ENCODE data around the gene MPP1. TPM values are rescaled to one million over a fixed set of nuclear protein-coding genes. Genes with fewer than 3 reads are reported as not detected.

Gene MPP1
- total and polyA plus RNA-seq, 5 donors: 20.4 to 42.7 (median 34.1) TPM

DNA sequence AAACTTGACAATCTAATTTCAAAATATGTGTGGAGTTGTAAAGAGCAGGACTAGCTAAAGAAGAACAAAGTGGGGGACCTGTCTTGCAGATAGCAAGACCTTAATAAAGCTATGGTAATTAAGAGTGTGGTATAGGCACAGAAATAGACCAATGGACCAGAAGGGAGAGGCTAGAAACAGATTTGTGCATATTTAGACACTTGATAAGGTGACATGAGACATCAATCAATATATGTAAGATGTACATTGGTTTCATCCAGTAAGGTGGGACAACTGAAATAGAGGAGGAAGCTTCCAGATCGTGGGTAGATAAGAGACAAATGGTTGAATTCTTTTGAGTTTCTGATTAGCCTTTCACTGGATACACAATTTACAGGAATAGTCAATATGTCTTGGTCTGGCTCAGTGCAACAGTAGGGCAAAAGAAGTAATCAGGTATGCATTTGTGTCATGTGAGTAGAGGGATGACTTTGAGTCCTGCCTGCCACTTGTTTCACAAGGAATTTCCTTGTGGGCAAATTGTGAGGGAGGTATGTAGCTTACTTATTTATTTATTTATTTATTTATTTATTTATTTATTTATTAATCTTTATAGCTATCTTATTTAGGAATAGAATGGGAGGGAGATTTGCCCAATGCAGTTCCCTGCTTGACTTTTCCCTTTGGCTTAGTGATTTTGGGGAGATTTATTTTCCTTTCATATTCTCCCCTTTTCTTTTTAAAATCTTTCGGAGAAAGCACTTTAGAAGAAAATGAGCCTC lies 7.2 kb upstream of the MPP1 start:
- no peaks in the 10 kb centered on the region for H3K9me3 ChIP-seq (ENCODE audit: control insufficient read depth, low read length)
- H3K4me1 ChIP-seq (ENCODE audit: control insufficient read depth, insufficient read depth, low read length): no peaks in the 10 kb centered on the region
- DNase-seq (no peak), ATAC-seq (no peak)
- no peak overlapping the region for H3K4me3 ChIP-seq (ENCODE audit: low read length)
- no peaks in the 10 kb centered on the region for H3K27me3 ChIP-seq (ENCODE audit: control insufficient read depth, insufficient read depth)
- WGBS: 82% methylated on average over 2 of the region's 2 CpGs
- no peak overlapping the region for H3K27ac ChIP-seq (ENCODE audit: low read length)
- intact Hi-C loops (cut with DNase I): no loop called here

GRCh38 chrX:154809939-154810665 lies 4.8 kb upstream of the MPP1 start:
- H3K27me3 ChIP-seq (ENCODE audit: control insufficient read depth, insufficient read depth): no peaks in the 10 kb centered on the region
- 94% methylated on average over 1 of the region's 1 CpG for WGBS
- no peak overlapping the region for H3K27ac ChIP-seq (ENCODE audit: low read length)
- no peak overlapping the region for H3K4me3 ChIP-seq (ENCODE audit: low read length)
- no peak for ATAC-seq
- no peak for DNase-seq
- no peaks in the 10 kb centered on the region for H3K9me3 ChIP-seq (ENCODE audit: control insufficient read depth, low read length)
- no peaks in the 10 kb centered on the region for H3K4me1 ChIP-seq (ENCODE audit: control insufficient read depth, insufficient read depth, low read length)
- intact Hi-C loops (cut with DNase I): no loop called here

DNA sequence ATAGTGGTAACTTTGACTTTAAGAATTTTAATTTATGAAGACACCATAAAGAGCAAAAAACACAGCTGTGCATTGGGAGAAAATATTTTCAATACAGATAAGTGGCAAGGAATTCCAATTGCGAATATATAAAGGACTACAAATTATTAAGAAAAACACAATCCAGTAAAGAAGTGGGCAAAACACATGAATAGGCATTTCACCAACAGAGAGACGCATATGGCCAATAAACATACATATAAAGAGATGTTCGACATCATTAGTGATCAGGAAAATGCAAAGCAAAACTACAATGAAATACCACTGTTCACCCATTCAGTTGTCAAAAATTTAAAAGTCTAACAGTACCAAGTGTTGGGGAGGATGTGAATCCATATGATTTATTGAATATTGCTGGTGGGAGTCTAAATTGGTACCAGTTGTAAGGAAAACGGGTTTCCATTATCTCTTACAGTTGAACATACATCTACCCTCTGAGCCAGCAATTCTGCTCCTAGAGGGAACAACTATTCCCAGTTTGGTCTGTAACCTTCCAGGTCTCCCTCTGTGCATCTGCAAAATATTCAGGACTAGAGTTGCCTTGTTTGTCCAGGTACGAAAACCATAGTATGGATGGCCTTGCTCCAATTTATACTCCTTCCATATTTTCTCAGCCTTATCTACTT lies 1.7 kb upstream of the MPP1 start:
- no peaks in the 10 kb centered on the region for H3K27me3 ChIP-seq (ENCODE audit: control insufficient read depth, insufficient read depth)
- H3K27ac ChIP-seq (ENCODE audit: low read length): no peak overlapping the region
- ATAC-seq: no peak
- intact Hi-C loops (cut with DNase I): no loop called here
- H3K9me3 ChIP-seq (ENCODE audit: control insufficient read depth, low read length): no peaks in the 10 kb centered on the region
- peaks cover 2% of the 10 kb centered on the region for H3K4me1 ChIP-seq (ENCODE audit: control insufficient read depth, insufficient read depth, low read length)
- WGBS: 97% methylated on average over 5 of the region's 5 CpGs
- H3K4me3 ChIP-seq (ENCODE audit: low read length): no peak overlapping the region
- DNase-seq: no peak

DNA sequence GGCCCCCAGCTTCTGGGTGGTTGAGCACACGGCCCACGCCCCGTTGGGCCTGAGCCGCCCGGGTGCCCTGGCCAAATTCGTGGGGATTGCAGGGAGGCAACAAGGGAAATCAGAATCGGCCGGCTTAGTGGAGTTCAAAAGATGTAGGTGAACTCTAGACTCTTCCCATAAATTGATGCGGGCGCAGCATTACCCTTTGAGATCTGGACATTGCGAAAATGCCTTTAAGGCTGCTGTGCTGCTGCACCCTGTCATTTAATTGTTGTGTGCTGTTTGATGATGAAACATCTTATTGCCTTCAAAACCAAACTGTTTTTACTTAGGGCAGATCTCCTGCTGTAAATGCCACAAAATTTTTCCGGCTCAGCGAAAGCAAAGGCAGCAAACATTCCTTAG lies 409 bp upstream of the MPP1 start:
- Histone ChIP-seq H3K4me1 (ENCODE audit: control insufficient read depth, insufficient read depth, low read length) (peaks cover 2% of the 10 kb centered on the region), H3K27me3 (ENCODE audit: control insufficient read depth, insufficient read depth) (no peaks in the 10 kb centered on the region), H3K27ac (ENCODE audit: low read length) (peak overlapping the region; percentile 54), H3K4me3 (ENCODE audit: low read length) (peak overlapping the region; percentile 64), H3K9me3 (ENCODE audit: control insufficient read depth, low read length) (no peaks in the 10 kb centered on the region)
- whole genome bisulfite sequencing: 6% methylated on average over 13 of the region's 13 CpGs
- DNase-seq (no peak), ATAC-seq (no peak)
- intact Hi-C loops (cut with DNase I): no loop called here

DNA sequence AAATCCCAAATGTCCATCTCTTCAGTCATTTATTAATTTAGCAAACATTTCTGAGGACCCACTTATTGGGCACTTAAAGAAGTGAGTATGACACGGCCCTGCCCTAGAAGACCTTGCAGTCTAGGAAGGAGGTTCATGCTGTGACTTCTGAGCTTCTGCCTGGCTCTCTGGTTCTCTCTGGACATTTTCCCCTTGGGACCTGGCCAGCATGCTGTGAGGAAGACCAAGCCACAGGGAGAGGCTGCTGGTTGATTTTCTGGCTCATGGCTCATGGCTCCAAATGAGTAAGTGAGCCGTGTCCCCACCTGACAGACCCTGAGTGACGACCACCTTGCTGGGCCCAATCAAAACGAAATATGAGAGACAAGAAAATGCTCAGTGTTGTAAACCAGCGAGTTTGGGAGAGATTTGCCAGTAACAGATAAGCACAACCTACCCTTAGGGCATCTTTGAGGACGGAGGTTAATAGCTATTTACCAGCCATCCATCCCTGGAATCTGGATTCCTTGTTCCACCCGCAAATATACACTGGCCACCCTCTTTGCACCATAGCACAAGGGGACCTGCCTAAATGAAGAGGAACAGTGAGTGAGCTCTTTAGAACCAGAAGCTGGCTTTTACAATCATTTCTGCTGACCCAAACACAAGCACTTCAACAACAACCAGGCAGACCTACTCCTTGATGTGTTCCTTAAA lies 876 bp downstream of the MPP1 start:
- H3K27ac ChIP-seq (ENCODE audit: low read length): peak overlapping the region; percentile 14
- no peak for DNase-seq
- H3K4me3 ChIP-seq (ENCODE audit: low read length): peak overlapping the region; percentile 64
- no peaks in the 10 kb centered on the region for H3K9me3 ChIP-seq (ENCODE audit: control insufficient read depth, low read length)
- peak in 1 of 2 donors; percentile 3 for ATAC-seq
- peaks cover 2% of the 10 kb centered on the region for H3K4me1 ChIP-seq (ENCODE audit: control insufficient read depth, insufficient read depth, low read length)
- WGBS: 39% methylated on average over 7 of the region's 7 CpGs
- intact Hi-C loops (cut with DNase I): no loop called here
- H3K27me3 ChIP-seq (ENCODE audit: control insufficient read depth, insufficient read depth): no peaks in the 10 kb centered on the region

- H3K4me3 ChIP-seq (ENCODE audit: low read length): no peak overlapping the region
- no peaks in the 10 kb centered on the region for H3K9me3 ChIP-seq (ENCODE audit: control insufficient read depth, low read length)
- intact Hi-C loops (cut with DNase I): no loop called here
- no peak for ATAC-seq
- no peak for DNase-seq
- peaks cover 2% of the 10 kb centered on the region for H3K4me1 ChIP-seq (ENCODE audit: control insufficient read depth, insufficient read depth, low read length)
- no peaks in the 10 kb centered on the region for H3K27me3 ChIP-seq (ENCODE audit: control insufficient read depth, insufficient read depth)
- 72% methylated on average over 2 of the region's 2 CpGs for WGBS
- H3K27ac ChIP-seq (ENCODE audit: low read length): no peak overlapping the region
Measured at GRCh38 chrX:154802947-154803346, 2.3 kb downstream of the MPP1 start.

DNA sequence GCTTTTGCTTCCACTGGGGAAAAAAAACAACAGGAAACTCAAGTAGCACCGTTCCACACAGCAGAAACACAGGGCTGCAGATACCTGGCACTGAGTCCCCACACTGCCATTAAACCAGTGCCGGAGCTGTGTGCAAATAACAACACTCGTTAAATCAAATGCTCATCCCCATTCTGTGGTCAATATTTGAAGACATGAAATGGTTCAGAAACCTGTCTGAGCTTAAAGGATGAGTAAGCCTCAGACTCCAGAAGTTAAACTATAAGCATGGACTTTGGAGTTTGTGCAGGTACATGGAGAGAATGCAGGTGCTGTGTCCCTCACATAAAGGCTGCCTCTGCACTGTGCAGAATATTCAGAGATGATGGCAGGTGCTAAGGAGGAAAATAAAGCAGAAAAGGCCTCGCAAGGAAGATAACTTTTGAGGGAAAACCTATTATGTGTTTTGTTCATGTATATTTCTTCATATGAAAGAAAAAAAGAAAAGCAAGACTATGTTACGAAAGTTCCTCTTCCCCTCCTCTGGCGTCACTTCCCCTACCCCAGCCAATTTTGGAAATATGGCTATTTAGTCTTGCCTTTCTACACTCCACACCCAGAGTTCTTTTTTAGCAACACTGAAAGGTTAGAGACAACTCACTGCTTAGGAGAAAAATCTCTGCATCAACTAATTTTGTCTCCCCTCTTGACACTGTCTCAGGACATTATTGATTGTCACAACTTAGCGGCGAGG lies 4.6 kb downstream of the MPP1 start:
- WGBS: 74% methylated on average over 8 of the region's 8 CpGs
- DNase-seq: no peak
- Histone ChIP-seq H3K4me3 (ENCODE audit: low read length) (no peak overlapping the region), H3K9me3 (ENCODE audit: control insufficient read depth, low read length) (no peaks in the 10 kb centered on the region), H3K27ac (ENCODE audit: low read length) (no peak overlapping the region), H3K27me3 (ENCODE audit: control insufficient read depth, insufficient read depth) (no peaks in the 10 kb centered on the region), H3K4me1 (ENCODE audit: control insufficient read depth, insufficient read depth, low read length) (peaks cover 2% of the 10 kb centered on the region)
- intact Hi-C loops (cut with DNase I): no loop called here
- no peak for ATAC-seq

- intact Hi-C loops (cut with DNase I): no loop called here
- no peaks in the 10 kb centered on the region for H3K9me3 ChIP-seq (ENCODE audit: control insufficient read depth, low read length)
- 51% methylated on average over 9 of the region's 9 CpGs for WGBS
- peaks cover 2% of the 10 kb centered on the region for H3K4me1 ChIP-seq (ENCODE audit: control insufficient read depth, insufficient read depth, low read length)
- H3K27me3 ChIP-seq (ENCODE audit: control insufficient read depth, insufficient read depth): no peaks in the 10 kb centered on the region
- no peak overlapping the region for H3K4me3 ChIP-seq (ENCODE audit: low read length)
- H3K27ac ChIP-seq (ENCODE audit: low read length): no peak overlapping the region
- ATAC-seq (peak in 1 of 2 donors; percentile 65), DNase-seq (peak in 1 of 3 donors; percentile 36)
Measured at GRCh38 chrX:154799556-154800348, 5.5 kb downstream of the MPP1 start.

DNA sequence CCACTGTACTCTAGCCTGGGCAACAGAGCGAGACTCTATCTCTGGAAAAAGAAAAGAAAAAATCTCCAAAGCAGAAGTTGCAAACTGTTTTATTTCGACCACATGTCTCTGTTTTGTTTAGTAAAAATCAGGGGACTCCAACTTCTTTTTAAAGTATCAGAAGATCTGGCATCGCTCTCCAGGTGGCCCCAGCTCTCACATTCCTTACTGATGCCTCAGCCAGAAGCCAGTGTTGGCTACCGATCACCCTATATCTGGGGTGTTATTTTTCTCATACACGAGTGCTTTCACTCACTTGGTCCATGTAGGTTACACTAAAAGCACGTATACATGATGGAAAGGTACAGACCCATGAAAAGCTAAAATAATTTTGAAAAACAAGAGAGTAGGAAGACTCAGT lies 8.3 kb downstream of the MPP1 start:
- no peaks in the 10 kb centered on the region for H3K27me3 ChIP-seq (ENCODE audit: control insufficient read depth, insufficient read depth)
- no peak overlapping the region for H3K4me3 ChIP-seq (ENCODE audit: low read length)
- no peak for ATAC-seq
- H3K9me3 ChIP-seq (ENCODE audit: control insufficient read depth, low read length): no peaks in the 10 kb centered on the region
- WGBS: 79% methylated on average over 6 of the region's 6 CpGs
- no peak for DNase-seq
- intact Hi-C loops (cut with DNase I): no loop called here
- H3K4me1 ChIP-seq (ENCODE audit: control insufficient read depth, insufficient read depth, low read length): no peaks in the 10 kb centered on the region
- no peak overlapping the region for H3K27ac ChIP-seq (ENCODE audit: low read length)

GRCh38 chrX:154795016-154795415 lies 10.3 kb downstream of the MPP1 start:
- Histone ChIP-seq H3K27ac (ENCODE audit: low read length) (no peak overlapping the region), H3K9me3 (ENCODE audit: control insufficient read depth, low read length) (no peaks in the 10 kb centered on the region), H3K4me1 (ENCODE audit: control insufficient read depth, insufficient read depth, low read length) (no peaks in the 10 kb centered on the region), H3K4me3 (ENCODE audit: low read length) (no peak overlapping the region), H3K27me3 (ENCODE audit: control insufficient read depth, insufficient read depth) (no peaks in the 10 kb centered on the region)
- ATAC-seq (no peak), DNase-seq (no peak)
- WGBS: 86% methylated on average over 2 of the region's 2 CpGs
- intact Hi-C loops (cut with DNase I): no loop called here

All from right cardiac atrium (tissue), 5 donors.